H1 (cell line): ENCODE measurements around the gene KRTAP10-12. TPM values are rescaled to one million over a fixed set of nuclear protein-coding genes. Genes with fewer than 3 reads are reported as not detected.

Experiments used
- CTCF ChIA-PET: fragments of 300-600 bp; sonication (Branson Sonifier 250); formaldehyde crosslinking; loops from one replicate; lab custom pipeline; 2021; ENCODE audit not compliant: partially characterized antibody; lab: Charles Lee
- POLR2A ChIA-PET: fragments of 300-600 bp; sonication (Branson Sonifier 250); formaldehyde crosslinking; loops from one replicate; lab custom pipeline; 2021; ENCODE audit warnings: inconsistent platforms; ENCODE audit not compliant: partially characterized antibody; lab: Charles Lee
- DNase-seq, 2 experiments: peaks; one replicate each; pipeline versions ENCODE4 v3.0.0 to v3.0.0-alpha.2; 2010 to 2022; ENCODE audit warnings: low spot score in 2 of 2, low read depth in 1 of 2, mixed read lengths in 1 of 2
- FAIRE-seq: peaks from 2 replicates; lab custom pipeline; 2011; peaks lifted over from hg19 to GRCh38; lab: Jason Lieb, UNC
- H2AFZ ChIP-seq: 2 replicates; pipeline ENCODE4 v1.8.1; 2012; ENCODE audit warnings: low read length, inconsistent platforms
- H2AK5ac ChIP-seq: 2 replicates; pipeline ENCODE4 v1.6.1; 2013; ENCODE audit warnings: low read depth, low read length
- H2BK120ac ChIP-seq: replicated peaks from 2 replicates; pipeline ENCODE3; 2013; ENCODE audit warnings: low read depth, low read length, inconsistent platforms
- H2BK12ac ChIP-seq: 2 replicates; pipeline ENCODE4 v1.6.1; 2013; ENCODE audit warnings: low read depth, low read length
- H2BK15ac ChIP-seq: 2 replicates; pipeline ENCODE4 v1.6.1; 2013; ENCODE audit warnings: low read length
- H2BK20ac ChIP-seq: 2 replicates; pipeline ENCODE4 v1.6.1; 2013; ENCODE audit warnings: low read length
- H2BK5ac ChIP-seq: 2 replicates; pipeline ENCODE4 v1.6.1; 2013; ENCODE audit warnings: low read depth, low read length
- H3K14ac ChIP-seq: 2 replicates; pipeline ENCODE4 v1.6.1; 2013; ENCODE audit warnings: inconsistent platforms; ENCODE audit not compliant: insufficient read length
- H3K18ac ChIP-seq: 2 replicates; pipeline ENCODE4 v1.6.1; 2013; ENCODE audit warnings: low read length; ENCODE audit errors: extremely low read depth
- H3K23ac ChIP-seq: 2 replicates; pipeline ENCODE4 v1.6.1; 2013; ENCODE audit warnings: inconsistent platforms; ENCODE audit not compliant: insufficient read length
- H3K23me2 ChIP-seq: 2 replicates; pipeline ENCODE4 v1.6.1; 2013; ENCODE audit warnings: low read depth, low read length
- H3K27ac ChIP-seq: 2 replicates; pipeline ENCODE4 v1.6.1; 2011; ENCODE audit warnings: low read depth, low read length, inconsistent platforms
- H3K27me3 ChIP-seq, 4 experiments: replicated peaks in 1 of 4; 1 replicate in 1 of 4; 2 replicates in 3 of 4; pipeline versions ENCODE4 v1.6.1 to v1.8.1; 2011 to 2013; ENCODE audit warnings: low read length in 3 of 4, mild to moderate bottlenecking in 3 of 4, inconsistent platforms in 2 of 4, mixed read lengths in 2 of 4, moderate library complexity in 1 of 4; ENCODE audit not compliant: control insufficient read depth in 3 of 4, insufficient read depth in 3 of 4; ENCODE audit errors: extremely low read depth in 1 of 4
- H3K36me3 ChIP-seq, 4 experiments: 2 replicates each; pipeline versions ENCODE4 v1.6.1 to v1.8.1; 2011 to 2013; ENCODE audit warnings: mild to moderate bottlenecking in 4 of 4, low read length in 3 of 4, moderate library complexity in 2 of 4, control low read depth in 1 of 4, inconsistent platforms in 1 of 4; ENCODE audit not compliant: insufficient read depth in 4 of 4, control insufficient read depth in 2 of 4
- H3K4ac ChIP-seq: replicated peaks from 2 replicates; pipeline ENCODE3; 2013; ENCODE audit warnings: low read length, low read depth, mixed read lengths, inconsistent platforms; ENCODE audit not compliant: insufficient read length
- H3K4me1 ChIP-seq, 4 experiments: replicated peaks in 1 of 4; 1 replicate in 1 of 4; 2 replicates in 3 of 4; pipeline versions ENCODE4 v1.6.1 to v1.8.1; 2011 to 2013; ENCODE audit warnings: low read length in 3 of 4, inconsistent platforms in 2 of 4, mixed read lengths in 1 of 4; ENCODE audit not compliant: insufficient read depth in 4 of 4, control insufficient read depth in 3 of 4
- H3K4me2 ChIP-seq, 2 experiments: 2 replicates each; pipeline versions ENCODE4 v1.6.1 to v1.8.1; 2011 to 2013; ENCODE audit warnings: low read depth in 2 of 2, low read length in 2 of 2, control low read depth in 1 of 2, inconsistent platforms in 1 of 2, mild to moderate bottlenecking in 1 of 2; ENCODE audit not compliant: insufficient read depth in 1 of 2
- H3K4me3 ChIP-seq, 4 experiments: fragments of 200-600, 300-600 bp in 1 of 4; sonication (generic), shearing (Covaris generic), sonication (Bioruptor Twin) in 1 of 4; 2 replicates each; pipeline versions ENCODE4 v1.5.1 to v1.8.1; 2011 to 2016; ENCODE audit warnings: low read length in 4 of 4, low read depth in 3 of 4, control low read depth in 2 of 4, inconsistent platforms in 2 of 4, mild to moderate bottlenecking in 2 of 4, mixed read lengths in 1 of 4, moderate library complexity in 1 of 4; ENCODE audit not compliant: insufficient read depth in 2 of 4; ENCODE audit errors: extremely low read depth in 1 of 4
- H3K56ac ChIP-seq: replicated peaks from 2 replicates; pipeline ENCODE3; 2013; ENCODE audit warnings: low read depth, mild to moderate bottlenecking, mixed read lengths, low read length, inconsistent platforms; ENCODE audit not compliant: insufficient read length
- H3K79me1 ChIP-seq: 2 replicates; pipeline ENCODE4 v1.6.1; 2013; ENCODE audit warnings: low read depth, low read length, control low read depth
- H3K79me2 ChIP-seq, 2 experiments: 2 replicates each; pipeline versions ENCODE4 v1.6.1 to v1.8.1; 2012 to 2013; ENCODE audit warnings: low read length in 2 of 2, mild to moderate bottlenecking in 2 of 2, inconsistent platforms in 1 of 2; ENCODE audit not compliant: insufficient read depth in 2 of 2, control insufficient read depth in 1 of 2
- H3K9ac ChIP-seq, 4 experiments: replicated peaks in 1 of 4; 1 replicate in 1 of 4; 2 replicates in 3 of 4; pipeline versions ENCODE4 v1.6.1 to v1.8.1; 2011 to 2013; ENCODE audit warnings: low read depth in 3 of 4, low read length in 3 of 4, control low read depth in 2 of 4, mild to moderate bottlenecking in 2 of 4, moderate library complexity in 2 of 4, inconsistent platforms in 1 of 4; ENCODE audit errors: extremely low read depth in 1 of 4
- H3K9me3 ChIP-seq, 2 experiments: 2 replicates each; pipeline versions ENCODE4 v1.6.1 to v1.8.1; 2012 to 2013; ENCODE audit warnings: mild to moderate bottlenecking in 2 of 2, moderate library complexity in 2 of 2, control low read depth in 1 of 2, inconsistent platforms in 1 of 2, low read depth in 1 of 2, low read length in 1 of 2, mixed read lengths in 1 of 2; ENCODE audit not compliant: insufficient read depth in 2 of 2
- H4K20me1 ChIP-seq, 2 experiments: replicated peaks in 1 of 2; 2 replicates each; pipeline versions ENCODE3 to v1.8.1; 2011 to 2013; ENCODE audit warnings: inconsistent platforms in 2 of 2, low read length in 2 of 2, mild to moderate bottlenecking in 1 of 2; ENCODE audit not compliant: insufficient read depth in 2 of 2, control insufficient read depth in 1 of 2
- H4K5ac ChIP-seq: 2 replicates; pipeline ENCODE4 v1.6.1; 2013; ENCODE audit warnings: low read length, low read depth, mixed read lengths, inconsistent platforms; ENCODE audit not compliant: insufficient read length
- H4K8ac ChIP-seq: 2 replicates; pipeline ENCODE4 v1.8.0; 2013; ENCODE audit warnings: mild to moderate bottlenecking, moderate library complexity, low read length, inconsistent platforms; ENCODE audit not compliant: insufficient read depth; ENCODE audit errors: extremely low read depth
- H4K91ac ChIP-seq: replicated peaks from 2 replicates; pipeline ENCODE3; 2013; ENCODE audit warnings: low read length, mixed read lengths, inconsistent platforms; ENCODE audit not compliant: insufficient read length
- USF2 ChIP-seq: IDR thresholded peaks from 2 replicates; pipeline ENCODE4 v1.6.1; 2011; ENCODE audit warnings: low read length, improper control_type of control experiment
- WGBS, 2 experiments: shearing (Covaris generic) in 1 of 2; methylation state at CpG; one replicate each; pipeline versions ENCODE4 v1.1.6 to v1.1.7; 2013 to 2015; ENCODE audit warnings: low lambda C conversion rate in 2 of 2, mixed read lengths in 2 of 2, inconsistent platforms in 1 of 2, low coverage in 1 of 2, missing lambda C conversion rate in 1 of 2; ENCODE audit not compliant: insufficient replicate concordance in 2 of 2, insufficient coverage in 1 of 2, insufficient read length in 1 of 2; ENCODE audit errors: extremely low coverage in 1 of 2, missing lambda C conversion rate in 1 of 2; 5-methylcytosine and 5-hydroxymethylcytosine counted together
- polyA plus RNA-seq, 7 experiments: library from polyadenylated mRNA; depleted of rRNA in 3 of 7; stranded (reverse) in 5 of 7; unstranded in 2 of 7; fragments of >200 nt in 5 of 7; fragments of 200-250 nt in 2 of 7; gene quantifications; 1 replicate in 5 of 7; 2 replicates in 1 of 7; 4 replicates in 1 of 7; pipeline versions ENCODE4 v1.2.1 to v1.2.3, GENCODE V29; 2011 to 2013; ENCODE audit warnings: missing spikeins in 2 of 7, mixed read lengths in 2 of 7
- total RNA-seq: library from RNA; stranded (reverse); fragmentation: NEBNext Ultra II Directional; extraction: Animal tissue kit (Norgen Biotek cat#: 25700); gene quantifications from 2 replicates; pipeline ENCODE4 v1.2.1, GENCODE V29; 2021

The KRTAP10-12 gene
- total and polyA plus RNA-seq, 2 of the 8 experiments (the other 6 are each of a cell fraction or from before 2014, with no cell fraction given): not detected

GRCh38 chr21:44738621-44739020 lies 41.6 kb downstream of the KRTAP10-12 start:
- Histone ChIP-seq H2BK20ac (no peak overlapping the region), H3K18ac (no peak overlapping the region), H3K23me2 (no peaks in the 10 kb centered on the region; the same call in 1 of the 2 replicates), H2BK5ac (no peak overlapping the region), H4K5ac (no peak overlapping the region), H2AK5ac (no peak overlapping the region), H2BK15ac (no peak overlapping the region), H3K9ac (no peak overlapping the region), H2BK120ac (no peak overlapping the region), H3K4ac (no peak overlapping the region), H3K36me3 (no peaks in the 10 kb centered on the region), H4K20me1 (no peaks in the 10 kb centered on the region), H3K4me1 (no peaks in the 10 kb centered on the region), H3K9me3 (peaks cover 47 to 65% of the 10 kb centered on the region in 2 experiments), H3K27ac (no peak overlapping the region), H3K79me1 (no peaks in the 10 kb centered on the region), H3K14ac (no peak overlapping the region), H4K91ac (no peak overlapping the region), H3K79me2 (no peaks in the 10 kb centered on the region), H2AFZ (no peak overlapping the region), H3K56ac (no peak overlapping the region), H4K8ac (no peak overlapping the region), H3K4me2 (no peak overlapping the region), H3K4me3 (no peak overlapping the region), H2BK12ac (no peak overlapping the region), H3K23ac (no peak overlapping the region), H3K27me3 (no peaks in the 10 kb centered on the region)
- DNase-seq (peak in 1 of 2 experiments; percentile 22), FAIRE-seq (no peak)
- ChIA-PET CTCF (interaction anchor here (1.8 kb wide), 1 partner anchor 11 kb away, joined by 5 read pairs; no protein-coding TSS in a partner anchor), POLR2A (no interaction called here)
- 89% methylated on average over 3 of the region's 3 CpGs; no CpG with 5 or more reads in 1 of the 2 experiments for WGBS, 2 experiments
- TF ChIP-seq USF2: no peak
